Measurements from ENCODE around the gene HHIPL1.
"Not testable (repeated sequence)": the region's sequence is repeated elsewhere in the genome, so short reads cannot be mapped to it uniquely, and the experiment has no call there.

The HHIPL1 gene

GRCh38 chr14:99634443-99634842 is 10.5 kb upstream of the HHIPL1 start:
- no peak for DNase-seq (ENCODE audit: low read depth in 3 of 3)

GRCh38 chr14:99635116-99635515 is 9.8 kb upstream of the HHIPL1 start:
- no peak for DNase-seq (ENCODE audit: low read depth in 3 of 3)

DNA sequence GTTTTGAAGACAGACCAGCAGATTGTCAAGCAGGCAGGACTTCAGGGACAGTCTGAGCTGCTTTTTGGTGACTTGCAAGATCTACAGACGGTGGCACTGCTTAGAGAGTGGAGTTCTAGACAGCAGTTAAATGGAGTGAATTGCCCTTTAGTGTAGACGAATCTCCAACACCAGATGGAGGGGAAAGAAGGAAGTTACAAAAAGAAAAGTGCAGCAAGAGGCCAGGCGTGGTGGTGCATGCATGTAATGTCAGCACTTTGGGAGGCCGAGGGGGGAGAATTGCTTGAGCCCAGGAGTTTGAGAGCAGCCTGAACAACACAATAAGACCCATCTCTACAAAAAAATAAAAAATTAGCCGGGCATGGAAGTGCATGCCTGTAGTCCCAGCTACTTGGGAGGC is 8.4 kb upstream of the HHIPL1 start:
- no peak for DNase-seq (ENCODE audit: low read depth in 3 of 3)

DNA sequence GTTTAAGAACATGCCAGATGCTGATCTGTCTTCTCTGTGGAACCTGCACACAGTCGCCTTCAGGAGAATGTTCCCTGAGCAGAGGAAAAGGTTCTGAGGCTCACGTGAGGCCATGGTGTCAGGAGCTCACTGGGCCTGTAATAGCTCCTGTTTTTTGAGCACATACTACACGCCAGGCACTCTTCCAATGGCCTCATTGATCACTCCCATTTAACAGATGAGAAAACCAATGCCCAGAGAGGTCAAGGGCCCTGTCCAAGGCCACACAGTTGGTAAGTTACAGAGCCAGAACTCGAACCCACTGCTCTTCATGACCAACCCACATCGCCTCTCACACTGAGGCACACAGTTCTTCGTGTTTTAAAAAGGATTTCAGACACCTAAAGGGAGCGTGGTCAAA is 7.3 kb upstream of the HHIPL1 start:
- DNase-seq (ENCODE audit: low read depth in 3 of 3), result no peak

GRCh38 chr14:99642771-99643170 is 2.2 kb upstream of the HHIPL1 start:
- not testable (repeated sequence) for DNase-seq (ENCODE audit: low read depth in 3 of 3)

- DNase-seq (ENCODE audit: low read depth in 3 of 3), result no peak
Observed at GRCh38 chr14:99643343-99643742, 1.6 kb upstream of the HHIPL1 start.

DNA sequence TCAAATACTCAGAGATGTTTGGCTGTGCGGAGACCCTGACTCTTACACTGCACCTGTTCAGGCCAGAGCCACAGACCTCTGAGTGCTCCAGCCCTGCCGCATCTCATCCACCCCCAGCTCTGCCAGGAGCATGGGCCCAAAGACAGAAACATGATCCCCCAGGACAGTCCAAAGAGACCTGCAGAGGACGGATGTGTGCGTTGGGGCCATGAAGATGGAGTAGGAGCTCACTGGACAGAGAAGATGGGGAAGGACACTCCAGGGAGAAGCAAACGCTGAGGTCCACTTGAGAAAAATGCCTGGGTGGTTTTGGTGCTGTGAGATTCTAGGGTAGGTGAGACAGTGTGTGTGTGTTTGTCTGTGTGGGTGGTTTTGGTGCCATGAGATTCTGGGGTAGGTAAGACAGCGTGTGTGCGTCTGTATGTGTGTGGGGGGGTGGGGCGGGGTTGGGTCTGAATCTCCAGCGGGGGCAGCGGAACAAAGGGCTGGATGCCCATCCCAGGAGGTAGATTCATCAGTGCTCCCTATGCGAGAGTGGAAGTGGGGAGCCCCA is 818 bp upstream of the HHIPL1 start:
- no peak for DNase-seq (ENCODE audit: low read depth in 3 of 3)

DNA sequence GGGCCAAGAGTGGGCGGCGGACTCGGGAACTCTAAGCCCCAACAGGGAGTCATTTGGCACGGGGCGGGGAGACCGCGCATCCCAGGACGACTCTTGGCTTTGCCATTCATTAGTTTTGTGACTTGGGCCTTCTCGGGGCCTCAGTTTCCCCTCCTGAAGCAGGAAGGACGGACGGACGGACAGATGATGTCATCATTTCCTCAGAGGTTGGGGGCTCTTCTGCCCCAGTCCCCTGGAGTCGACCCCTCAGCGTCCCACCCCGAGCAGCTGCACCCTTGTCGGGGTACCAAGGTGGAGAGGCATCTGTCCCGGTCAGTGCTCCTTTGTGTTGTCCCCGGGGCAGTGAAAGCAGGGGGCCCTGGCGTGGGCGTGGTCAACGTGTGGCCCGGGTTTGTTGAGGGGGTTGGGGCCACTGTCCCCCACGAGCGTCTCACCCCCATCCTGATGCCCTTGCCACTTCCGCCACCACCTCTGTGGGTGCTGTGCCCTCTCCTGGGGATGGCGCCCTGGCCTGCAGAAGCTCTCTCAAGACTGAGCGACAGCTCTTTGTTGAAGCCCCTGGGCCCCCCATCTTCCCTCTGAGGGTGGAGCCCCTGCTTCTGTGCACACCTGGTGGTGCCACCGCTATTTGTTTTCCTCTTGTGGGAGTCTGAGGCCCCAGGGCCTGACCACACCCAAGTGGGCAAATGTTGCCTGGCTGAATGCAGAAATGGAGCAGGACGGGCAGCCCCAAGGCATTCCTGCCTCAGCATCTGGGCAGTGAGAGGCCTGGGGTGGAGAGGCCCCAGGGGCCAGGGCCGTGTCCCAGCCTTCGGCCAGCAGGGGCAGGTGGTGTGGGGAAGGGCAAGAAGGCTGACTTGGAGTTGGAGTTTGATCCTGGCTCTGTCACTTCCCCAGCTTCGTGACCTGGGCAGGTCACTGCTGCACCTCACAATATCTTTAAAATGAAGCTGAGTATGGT is 896 bp downstream of the HHIPL1 start:
- DNase-seq (ENCODE audit: low read depth in 3 of 3), result no peak

GRCh38 chr14:99647411-99647810 is 2.5 kb downstream of the HHIPL1 start:
- no peak for DNase-seq (ENCODE audit: low read depth in 3 of 3)

GRCh38 chr14:99648027-99648784 is 3.3 kb downstream of the HHIPL1 start:
- no peak for DNase-seq (ENCODE audit: low read depth in 3 of 3)

GRCh38 chr14:99649219-99649618 is 4.3 kb downstream of the HHIPL1 start:
- no peak for DNase-seq (ENCODE audit: low read depth in 3 of 3)

- DNase-seq (ENCODE audit: low read depth in 3 of 3), result no peak
Observed at GRCh38 chr14:99649643-99650042, 4.7 kb downstream of the HHIPL1 start.

GRCh38 chr14:99650189-99650588 is 5.3 kb downstream of the HHIPL1 start:
- DNase-seq (ENCODE audit: low read depth in 3 of 3), result no peak

DNA sequence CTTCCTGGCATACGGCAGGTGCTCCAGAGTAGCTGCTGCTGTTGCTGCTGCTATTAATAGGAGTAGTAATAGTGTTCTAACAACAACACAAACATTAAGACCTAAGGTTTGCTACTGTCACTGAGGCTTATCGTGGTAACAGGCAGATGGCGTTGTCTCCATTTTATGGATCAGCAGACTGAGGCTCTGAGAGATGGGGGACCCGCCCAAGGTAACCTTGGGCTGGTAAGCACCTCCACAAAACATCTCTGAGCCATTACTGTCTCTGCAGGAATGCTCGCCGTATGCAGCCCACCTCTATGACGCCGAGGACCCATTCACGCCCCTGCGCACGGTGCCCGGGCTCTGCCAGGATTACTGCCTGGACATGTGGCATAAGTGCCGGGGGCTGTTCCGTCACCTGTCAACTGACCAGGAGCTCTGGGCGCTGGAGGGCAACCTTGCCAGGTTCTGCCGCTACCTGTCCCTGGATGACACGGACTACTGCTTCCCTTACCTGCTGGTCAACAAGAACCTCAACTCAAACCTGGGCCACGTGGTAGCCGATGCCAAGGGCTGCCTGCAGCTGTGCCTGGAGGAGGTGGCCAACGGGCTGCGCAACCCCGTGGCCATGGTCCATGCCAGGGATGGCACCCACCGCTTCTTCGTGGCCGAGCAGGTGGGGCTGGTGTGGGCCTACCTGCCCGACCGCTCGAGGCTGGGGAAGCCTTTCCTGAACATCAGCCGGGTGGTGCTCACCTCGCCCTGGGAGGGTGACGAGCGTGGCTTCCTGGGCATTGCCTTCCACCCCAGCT is 7.2 kb downstream of the HHIPL1 start:
- DNase-seq (ENCODE audit: low read depth in 3 of 3), result no peak

DNA sequence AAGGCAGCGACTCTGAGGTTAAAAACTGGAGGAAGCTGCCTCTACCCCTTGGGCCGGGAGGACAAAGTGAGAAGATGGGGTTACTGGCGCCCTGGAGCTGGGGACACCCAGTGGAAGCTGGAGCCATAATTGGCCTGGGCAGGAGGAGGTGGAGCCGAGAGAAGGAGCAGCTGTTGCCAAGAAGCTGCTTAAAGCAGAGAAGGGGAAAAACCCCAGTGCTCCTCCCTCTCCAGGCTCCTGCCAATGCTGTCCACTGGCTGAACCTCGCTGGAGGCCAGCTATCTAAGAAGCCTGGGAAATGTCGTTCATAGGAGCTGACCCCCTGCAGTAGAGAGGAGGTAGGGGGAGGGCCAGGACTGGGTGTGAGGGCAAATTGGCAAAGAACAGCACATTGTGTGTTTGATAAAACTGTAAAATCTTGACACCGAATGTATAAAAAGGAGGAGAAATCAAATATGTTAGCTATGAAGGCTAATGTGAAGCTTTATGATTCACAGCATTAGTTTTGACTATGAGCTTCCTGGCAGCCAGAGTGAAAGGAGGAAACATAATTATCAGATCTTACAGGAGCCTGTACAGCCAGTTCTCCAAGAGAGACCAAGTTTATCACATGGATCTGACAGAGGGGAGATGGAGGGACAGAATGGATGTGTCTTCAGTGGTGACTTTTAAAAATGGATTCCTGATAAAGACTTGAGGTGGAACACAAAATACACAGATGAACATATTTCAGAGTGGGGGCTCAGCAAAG is 9.5 kb downstream of the HHIPL1 start:
- no peak for DNase-seq (ENCODE audit: low read depth in 3 of 3)

DNA sequence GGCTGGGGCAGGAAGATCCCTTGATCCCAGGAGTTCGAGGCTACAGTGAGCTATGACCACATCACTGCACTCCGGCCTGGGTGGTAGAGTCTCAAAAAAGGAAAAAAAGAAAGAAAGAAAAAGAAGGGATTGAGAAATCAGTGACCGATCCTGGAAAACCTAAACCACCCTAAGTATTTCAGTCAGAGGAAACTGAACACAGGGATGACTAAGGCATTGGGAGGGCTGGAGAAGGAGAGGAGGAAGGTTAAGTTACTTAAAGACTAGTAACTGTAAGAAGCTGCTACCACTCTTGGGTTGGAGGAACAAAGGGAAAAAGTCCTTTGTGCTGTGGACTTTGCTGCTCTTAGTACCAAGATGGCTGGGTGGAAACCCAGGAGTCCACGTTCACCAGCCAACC is 10.6 kb downstream of the HHIPL1 start:
- DNase-seq (ENCODE audit: low read depth in 3 of 3), result no peak

- no peak for DNase-seq (ENCODE audit: low read depth in 3 of 3)
Observed at GRCh38 chr14:99656171-99656570, 11.2 kb downstream of the HHIPL1 start.

DNA sequence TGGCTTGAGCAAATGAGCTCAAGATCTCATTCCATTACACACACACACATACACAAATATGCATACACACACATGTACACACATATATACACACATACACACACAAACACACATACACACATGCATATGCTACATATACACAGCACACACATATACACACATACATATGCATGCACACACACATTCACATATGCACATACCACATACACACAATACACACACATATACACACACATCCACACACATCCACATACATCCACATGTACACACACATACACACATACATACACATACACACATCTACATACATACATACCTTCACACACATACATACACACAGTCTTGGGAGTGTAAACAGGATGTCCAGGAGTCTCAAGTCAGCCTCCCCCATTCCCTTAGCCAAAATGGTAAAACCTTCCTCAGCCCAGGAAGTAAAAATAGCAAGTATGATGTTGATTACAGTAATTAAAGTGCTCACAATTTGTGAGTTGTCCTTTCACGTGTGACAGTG is 12.8 kb downstream of the HHIPL1 start:
- DNase-seq (ENCODE audit: low read depth in 3 of 3), result no peak

DNA sequence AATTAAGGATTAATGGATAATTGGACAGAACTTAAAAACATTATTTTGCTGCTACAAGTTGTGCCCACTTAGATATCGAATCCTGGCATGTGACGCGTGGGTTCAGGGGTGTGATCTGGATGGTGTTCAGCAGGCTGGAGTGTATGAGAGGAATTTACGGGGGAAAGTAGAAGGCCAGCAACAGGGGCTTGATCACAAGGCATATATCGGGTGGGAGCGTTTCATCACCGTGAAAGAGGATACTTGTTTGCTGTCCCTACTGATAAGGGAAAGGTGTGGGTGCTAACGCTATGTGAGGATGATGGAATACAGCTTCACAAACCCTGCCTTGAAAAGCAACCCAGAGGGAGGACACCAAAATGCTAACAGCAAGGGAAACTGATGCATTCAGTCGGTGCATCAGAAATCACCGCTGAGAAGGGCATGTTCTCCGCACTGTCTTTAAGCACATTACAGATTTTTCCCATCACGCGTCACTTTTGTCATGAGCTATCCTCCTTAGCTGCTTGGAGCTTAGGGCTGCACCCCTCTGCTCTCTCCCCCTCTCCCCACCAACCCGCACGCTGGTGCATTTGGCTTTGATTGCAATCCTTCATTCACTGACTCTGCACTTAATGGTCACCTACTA is 13.4 kb downstream of the HHIPL1 start:
- DNase-seq (ENCODE audit: low read depth in 3 of 3), result no peak

DNA sequence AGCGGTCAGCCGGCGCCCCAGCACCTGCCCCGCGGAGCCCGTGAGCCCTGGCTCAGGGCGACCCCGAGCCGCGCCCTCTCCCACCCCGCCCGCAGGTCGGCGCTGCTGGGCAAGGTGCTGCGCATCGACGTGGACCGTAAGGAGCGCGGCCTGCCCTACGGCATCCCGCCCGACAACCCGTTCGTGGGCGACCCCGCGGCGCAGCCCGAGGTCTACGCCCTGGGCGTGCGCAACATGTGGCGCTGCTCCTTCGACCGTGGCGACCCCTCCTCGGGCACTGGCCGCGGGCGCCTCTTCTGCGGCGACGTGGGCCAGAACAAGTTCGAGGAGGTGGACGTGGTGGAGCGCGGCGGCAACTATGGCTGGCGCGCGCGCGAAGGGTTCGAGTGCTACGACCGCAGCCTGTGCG is 14.4 kb downstream of the HHIPL1 start:
- no peak for DNase-seq (ENCODE audit: low read depth in 3 of 3)

Data from stimulated activated CD4-positive, alpha-beta T cell treated with anti-CD3 and anti-CD28 coated beads, TNF-alpha, amount 100 ng/mL, for 4 hours (primary cell).